Breast epithelium (tissue), 3 donors: ENCODE measurements around the gene PFKFB3.

Source experiments
- CTCF ChIP-seq, 3 donors: fragments of 450-650 bp; IDR thresholded peaks; one replicate each; pipeline ENCODE4 v1.5.1; 2016 to 2017; ENCODE audit warnings: antibody characterized with exemption in 3 of 3, mild to moderate bottlenecking in 3 of 3, moderate library complexity in 3 of 3
- POLR2A ChIP-seq: fragments of 450-650 bp; IDR thresholded peaks from one replicate; pipeline ENCODE4 v1.6.1; 2016; ENCODE audit warnings: antibody characterized with exemption, mild to moderate bottlenecking, moderate library complexity

DNA sequence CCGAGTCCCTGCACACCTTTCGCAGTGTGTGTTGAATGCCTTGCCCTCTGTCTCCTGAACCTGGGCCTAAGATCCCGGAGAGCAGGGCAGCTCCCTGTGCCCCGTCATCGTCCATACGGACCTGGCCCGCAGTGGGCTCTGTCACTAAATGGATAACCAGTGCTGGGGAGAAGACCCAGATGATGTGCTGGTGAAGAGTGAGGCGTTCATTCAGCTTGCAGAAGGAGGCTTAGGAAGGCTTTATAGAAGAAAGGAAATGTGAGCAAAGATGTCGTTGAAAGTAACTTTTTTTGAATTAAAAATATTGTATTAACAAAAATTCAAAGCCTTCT is 34.4 kb downstream of the PFKFB3 start:
- TF ChIP-seq CTCF (IDR thresholded peaks at IDR 0.05) (no peak), POLR2A (no peak)
